ENCODE results near the gene SYNGR2.
"Not testable (repeated sequence)": the region's sequence is repeated elsewhere in the genome, so short reads cannot be mapped to it uniquely, and the experiment has no call there.

SYNGR2 gene

GRCh38 chr17:78130090-78130436 lies 38.3 kb upstream of the SYNGR2 start:
- no peak for DNase-seq (ENCODE audit: low spot score)

GRCh38 chr17:78130437-78131101 lies 37.8 kb upstream of the SYNGR2 start, which contains the start of gene TMC8:
TMC8 (plus strand) TSS chr17:78130771; CDS start chr17:78131589, 818 bp downstream.
- peak; percentile 71 for DNase-seq (ENCODE audit: low spot score)

GRCh38 chr17:78131172-78132083 lies 37.0 kb upstream of the SYNGR2 start:
- peak; percentile 56 for DNase-seq (ENCODE audit: low spot score)

GRCh38 chr17:78132084-78132676 lies 36.2 kb upstream of the SYNGR2 start:
- DNase-seq (ENCODE audit: low spot score), result no peak

GRCh38 chr17:78132767-78133178 lies 35.6 kb upstream of the SYNGR2 start:
- no peak for DNase-seq (ENCODE audit: low spot score)

- no peak for DNase-seq (ENCODE audit: low spot score)
These were observed 35.0 kb upstream of the SYNGR2 start for GRCh38 chr17:78133179-78133951.

GRCh38 chr17:78133971-78134898 lies 34.1 kb upstream of the SYNGR2 start:
- DNase-seq (ENCODE audit: low spot score), result peak; percentile 65

GRCh38 chr17:78134899-78135385 lies 33.4 kb upstream of the SYNGR2 start:
- DNase-seq (ENCODE audit: low spot score), result no peak

GRCh38 chr17:78135858-78136500 lies 32.4 kb upstream of the SYNGR2 start:
- no peak for DNase-seq (ENCODE audit: low spot score)

- no peak for DNase-seq (ENCODE audit: low spot score)
These were observed 30.8 kb upstream of the SYNGR2 start for GRCh38 chr17:78137392-78138203.

GRCh38 chr17:78138204-78139060 lies 29.9 kb upstream of the SYNGR2 start:
- DNase-seq (ENCODE audit: low spot score), result no peak

- DNase-seq (ENCODE audit: low spot score), result not testable (repeated sequence)
These were observed 28.6 kb upstream of the SYNGR2 start for GRCh38 chr17:78139861-78140168.

- DNase-seq (ENCODE audit: low spot score), result peak; percentile 72
These were observed 28.0 kb upstream of the SYNGR2 start for GRCh38 chr17:78140169-78141051.

GRCh38 chr17:78141437-78142118 lies 26.8 kb upstream of the SYNGR2 start:
- DNase-seq (ENCODE audit: low spot score), result no peak

GRCh38 chr17:78142119-78142861 lies 26.1 kb upstream of the SYNGR2 start:
- DNase-seq (ENCODE audit: low spot score), result no peak

All from Ammon's horn (tissue), 1 donor.